SH-SY5Y (cell line): ENCODE measurements around the gene TTI1.

ENCODE experiments used
- GATA2 ChIP-seq: IDR thresholded peaks from 2 replicates; pipeline ENCODE4 v1.6.1; 2011; ENCODE audit warnings: mild to moderate bottlenecking, low read depth, low read length
- GATA3 ChIP-seq: IDR thresholded peaks from 2 replicates; pipeline ENCODE4 v1.6.1; 2011; ENCODE audit warnings: low read depth, mild to moderate bottlenecking, low read length, moderate library complexity

GRCh38 chr20:38078084-38078483, 44.8 kb upstream of the TTI1 start:
- TF ChIP-seq GATA3 (no peak), GATA2 (no peak)
